ENCODE data around the gene CAMLG.

DNA sequence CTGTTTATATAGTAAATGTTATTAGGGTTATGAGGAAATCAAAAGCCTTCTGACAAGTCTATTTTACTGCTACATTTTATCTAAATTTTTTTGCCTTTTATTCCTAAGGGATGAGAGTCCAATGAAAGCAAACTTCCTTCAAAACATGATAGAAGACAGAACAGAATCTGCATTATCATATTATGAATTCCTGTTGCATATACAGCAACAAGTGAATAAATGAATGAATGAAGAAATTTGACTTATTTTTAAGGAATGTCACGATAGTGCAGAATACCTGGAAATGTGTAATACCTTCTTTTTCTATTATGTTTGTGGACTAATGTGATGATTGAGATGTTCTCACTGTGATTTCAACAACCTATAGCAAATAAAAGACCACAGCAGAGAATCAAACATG lies 13.5 kb upstream of the CAMLG start:
- TF ChIP-seq CTCF (IDR thresholded peaks at IDR 0.05) (no peak), POLR2A (IDR thresholded peaks at IDR 0.05) (no peak)
